Putamen (tissue), 1 donor: ENCODE measurements around the gene IGBP1.
"Not testable (repeated sequence)": the region's sequence is repeated elsewhere in the genome, so short reads cannot be mapped to it uniquely, and the experiment has no call there.

Experiments used
- DNase-seq: peaks from one replicate; pipeline ENCODE4 v3.0.0-alpha.2; 2016; ENCODE audit warnings: low spot score

Gene IGBP1

DNA sequence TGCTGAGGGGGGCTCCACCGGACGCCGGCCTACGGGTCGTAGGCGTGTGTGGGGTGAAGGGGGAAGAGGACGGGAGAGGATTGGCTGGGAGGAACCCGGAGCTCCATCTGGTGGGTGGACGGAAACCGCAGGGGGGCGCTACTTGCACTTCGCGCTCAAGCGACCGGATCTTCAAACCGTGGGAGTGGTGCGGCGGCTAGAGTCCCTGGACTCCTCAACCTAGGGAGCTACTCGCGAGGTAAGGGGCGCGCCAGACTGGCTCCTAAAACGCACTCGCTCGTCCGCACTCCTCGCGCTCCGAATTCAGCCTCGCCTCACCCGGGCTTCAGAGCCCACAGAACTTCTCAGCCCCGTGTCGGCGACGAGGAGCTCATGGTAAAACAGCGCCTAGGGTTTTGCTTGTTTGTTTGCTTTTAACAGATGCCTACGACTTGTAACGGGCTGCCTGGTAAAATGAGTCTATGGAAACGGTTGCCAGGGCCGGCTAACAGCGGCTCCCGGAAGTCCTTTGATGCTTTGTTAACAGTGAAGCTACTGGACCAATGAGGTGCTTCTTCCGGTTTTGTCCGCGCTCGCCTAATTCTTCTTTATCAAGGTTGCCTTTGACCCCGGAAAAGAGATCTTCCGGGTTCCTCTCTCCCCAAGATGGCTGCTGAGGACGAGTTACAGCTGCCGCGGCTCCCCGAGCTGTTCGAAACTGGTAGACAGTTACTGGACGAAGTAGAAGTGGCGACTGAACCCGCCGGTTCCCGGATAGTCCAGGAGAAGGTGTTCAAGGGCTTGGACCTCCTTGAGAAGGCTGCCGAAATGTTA lies at the start of gene IGBP1:
IGBP1 (plus strand) TSS at position 145 of the 813 bp plus-strand sequence; CDS start at position 646, 501 bp downstream.
- DNase-seq: peak; percentile 92

DNA sequence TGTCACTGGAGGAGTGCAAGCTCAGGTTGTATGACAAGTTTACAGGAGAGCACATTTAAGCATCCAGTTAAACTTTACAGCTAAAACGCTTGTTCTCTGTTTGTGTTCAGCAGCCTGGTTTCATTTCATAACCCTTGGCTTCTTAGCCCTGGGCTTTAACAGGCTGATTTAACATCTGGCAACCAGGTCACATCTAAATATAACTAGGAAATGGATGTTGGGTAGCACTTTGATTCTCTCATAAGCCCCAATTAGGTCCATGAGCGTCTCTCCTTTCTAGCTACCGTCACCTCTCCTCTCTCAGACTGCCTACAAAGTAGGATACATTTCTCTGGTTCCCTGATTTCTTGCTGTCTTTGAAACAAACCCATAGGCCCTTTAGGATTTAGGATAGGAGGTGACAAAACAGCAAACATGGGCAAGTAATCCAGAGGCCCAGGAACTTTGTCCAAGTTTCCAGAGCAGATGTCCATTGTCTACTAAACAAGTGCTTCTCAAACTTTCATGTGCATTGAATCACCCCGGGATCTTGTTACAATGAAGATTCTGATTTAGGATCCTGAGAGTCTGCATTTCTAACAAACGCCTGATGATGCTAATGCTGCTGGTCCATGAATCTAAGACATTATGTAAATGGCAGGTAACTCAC lies 48.5 kb upstream of the IGBP1 start:
- DNase-seq: no peak

DNA sequence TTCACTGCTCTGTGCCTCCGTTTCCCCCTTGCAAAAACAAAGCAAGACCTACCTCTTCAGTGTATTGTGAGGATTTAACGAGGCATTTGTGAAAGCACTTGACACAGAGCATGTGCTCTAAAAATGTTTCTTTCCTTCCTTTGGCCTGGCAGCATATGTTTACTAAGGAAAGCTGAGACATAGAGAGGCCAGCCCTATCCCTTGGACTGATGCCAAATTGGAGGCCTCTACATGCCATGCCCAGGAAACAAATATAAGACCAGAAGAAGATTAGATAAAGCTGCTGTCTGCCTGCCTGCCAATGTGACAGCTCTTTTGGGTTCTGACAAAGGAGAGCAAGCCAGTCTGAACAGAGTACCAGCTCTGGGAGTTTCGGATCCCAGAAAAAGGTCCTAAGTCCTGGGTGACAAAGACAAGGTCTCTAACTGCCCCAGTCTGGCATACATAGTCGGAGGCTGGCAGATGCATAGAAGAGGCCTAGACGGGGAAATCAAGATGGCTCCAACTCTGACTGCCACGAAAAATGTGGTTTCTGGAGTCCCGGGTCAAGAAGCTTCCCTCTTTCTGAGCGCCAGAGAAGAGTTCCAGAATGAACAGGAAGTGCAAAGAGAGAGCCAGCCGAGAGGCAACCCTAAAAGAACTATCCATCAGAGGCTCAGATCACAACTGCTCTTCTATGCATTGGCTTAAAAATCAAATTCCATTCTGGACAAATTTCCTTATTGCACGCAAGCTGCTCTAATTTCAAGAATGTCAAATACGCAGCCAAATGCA lies 45.2 kb upstream of the IGBP1 start:
- no peak for DNase-seq

DNA sequence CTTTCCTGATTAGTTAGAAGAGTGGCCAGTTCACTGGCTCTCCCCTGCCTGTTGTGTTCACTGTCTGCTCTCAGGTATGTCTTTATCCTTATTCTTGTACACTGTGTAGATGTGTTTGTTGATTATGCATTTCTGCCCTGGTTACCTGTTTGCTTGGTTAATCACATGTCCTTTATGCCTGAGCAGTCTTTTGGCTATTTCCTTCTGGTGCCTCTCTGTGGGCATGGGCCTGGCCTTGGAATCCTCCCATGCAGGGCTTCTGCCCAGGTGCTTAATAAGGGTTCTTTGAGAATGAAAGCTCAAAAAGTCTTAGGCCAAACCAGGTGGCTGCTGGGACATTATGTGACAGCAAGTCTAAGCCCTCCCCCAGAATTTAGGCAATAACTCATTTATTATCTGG lies 44.5 kb upstream of the IGBP1 start:
- no peak for DNase-seq

DNA sequence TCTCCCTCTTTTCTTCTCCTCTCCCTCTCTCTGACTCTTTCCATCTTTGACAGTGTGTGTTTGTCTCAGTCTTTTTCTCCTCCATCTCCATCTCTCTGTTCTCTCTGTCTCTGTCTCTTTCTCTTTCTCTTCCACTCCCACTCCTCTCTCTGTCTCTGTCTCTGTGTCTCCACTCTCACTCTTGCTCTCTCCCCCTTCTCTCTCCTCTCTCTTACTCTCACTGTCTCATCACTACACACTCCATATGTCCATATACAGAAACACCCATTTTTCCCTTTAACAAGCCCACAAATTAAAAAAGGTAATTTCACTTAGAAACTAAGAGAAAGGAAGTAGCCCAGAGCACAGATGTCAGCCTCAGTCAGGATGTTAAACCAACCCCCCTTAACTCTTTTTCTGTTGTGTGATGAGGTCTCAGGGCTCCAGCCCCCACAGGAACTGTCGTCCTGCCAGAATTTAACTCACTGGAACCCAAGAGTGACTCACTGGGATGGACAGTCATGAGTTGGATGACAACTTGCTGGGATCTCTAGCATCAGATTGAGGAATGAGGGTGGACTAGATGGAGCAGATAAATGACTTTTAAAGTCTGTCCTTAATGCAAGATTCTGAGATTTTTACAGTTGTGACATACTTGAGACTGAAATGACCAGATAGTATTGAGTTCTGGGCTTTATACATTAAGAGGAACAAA lies 43.5 kb upstream of the IGBP1 start:
- DNase-seq: no peak

DNA sequence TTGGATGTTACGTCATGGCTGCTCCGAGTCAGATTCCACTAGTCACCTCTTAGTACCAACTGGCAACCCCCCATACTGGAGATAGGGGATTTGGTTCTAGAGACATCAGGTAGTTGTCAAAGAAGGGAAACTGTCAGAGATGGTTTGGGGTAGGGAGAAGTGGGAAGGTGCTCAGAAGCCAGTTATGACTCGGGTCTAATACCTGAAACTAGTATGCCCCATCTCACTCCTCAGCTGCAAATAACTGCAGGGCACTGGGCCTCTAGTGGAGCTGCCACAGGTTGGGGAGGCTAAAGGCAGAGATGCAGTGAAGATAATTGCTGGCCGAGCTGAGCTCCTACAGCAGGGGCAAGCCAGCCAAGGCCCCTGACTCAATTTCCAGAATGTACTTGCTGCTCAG lies 41.0 kb upstream of the IGBP1 start:
- no peak for DNase-seq

DNA sequence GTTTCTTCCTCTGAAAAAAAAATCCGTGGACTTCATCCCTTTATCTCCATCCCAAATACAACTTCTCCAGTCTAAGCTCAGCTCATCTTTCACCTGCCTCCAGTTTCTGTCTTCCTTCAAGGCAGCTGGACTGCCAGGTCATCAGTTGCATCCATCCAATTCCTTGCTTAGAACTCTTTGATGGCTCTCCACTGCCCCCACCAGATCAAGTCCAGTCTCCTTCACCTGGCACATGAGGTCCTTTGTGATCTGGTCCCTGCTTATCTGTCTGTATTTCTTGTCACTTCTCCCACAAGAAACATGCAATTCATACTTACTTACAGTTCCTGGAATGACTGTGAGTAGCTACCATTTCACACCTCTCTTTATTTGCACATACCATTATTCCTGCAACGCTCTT lies 37.2 kb upstream of the IGBP1 start:
- DNase-seq: no peak

DNA sequence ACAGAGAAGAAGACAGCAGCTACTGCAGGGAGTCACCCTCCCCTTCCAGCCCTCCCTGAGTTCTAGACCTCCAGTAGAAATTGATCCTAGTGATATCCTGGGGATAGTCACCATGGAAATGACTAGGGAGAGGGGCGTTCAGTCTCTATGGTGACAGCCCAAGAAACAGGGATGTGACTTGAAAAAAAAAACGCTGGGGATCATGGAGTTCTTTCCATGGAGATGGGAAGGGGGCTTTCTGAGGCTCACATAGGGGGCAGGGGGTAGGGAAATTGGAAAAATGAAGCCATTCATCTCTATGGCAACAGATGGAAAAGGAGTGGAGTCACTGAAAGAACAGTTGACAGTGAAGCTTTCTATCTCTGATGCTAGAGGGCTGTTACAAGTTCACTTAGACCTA lies 28.0 kb upstream of the IGBP1 start:
- DNase-seq: no peak

DNA sequence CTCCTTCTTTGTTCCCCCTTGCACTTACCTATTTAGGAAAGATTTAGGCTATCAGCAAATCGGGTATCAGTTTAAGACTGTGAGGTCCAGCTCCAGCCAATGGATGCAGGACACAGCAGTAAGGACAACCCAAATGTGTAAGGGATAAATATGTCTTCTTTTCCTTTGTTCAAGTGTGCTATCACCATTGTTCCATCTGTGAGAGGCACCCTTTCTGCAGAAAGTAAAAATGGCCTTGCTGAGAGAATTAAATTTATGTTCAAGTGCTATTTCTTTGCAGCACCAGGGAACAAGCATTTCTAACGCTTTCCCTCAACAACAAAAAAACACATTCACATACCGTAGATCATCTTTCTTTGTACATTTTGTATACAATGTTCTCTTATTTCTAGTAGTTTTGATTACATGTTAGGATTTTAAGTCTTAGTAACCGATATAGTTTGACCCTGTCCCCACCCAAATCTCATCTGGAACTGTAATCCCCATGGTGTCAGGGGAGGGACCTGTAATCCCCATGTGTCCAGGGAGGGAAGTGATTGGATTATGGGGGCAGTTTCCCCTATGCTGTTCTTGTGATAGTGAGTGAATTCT lies 21.7 kb upstream of the IGBP1 start:
- not testable (repeated sequence) for DNase-seq

DNA sequence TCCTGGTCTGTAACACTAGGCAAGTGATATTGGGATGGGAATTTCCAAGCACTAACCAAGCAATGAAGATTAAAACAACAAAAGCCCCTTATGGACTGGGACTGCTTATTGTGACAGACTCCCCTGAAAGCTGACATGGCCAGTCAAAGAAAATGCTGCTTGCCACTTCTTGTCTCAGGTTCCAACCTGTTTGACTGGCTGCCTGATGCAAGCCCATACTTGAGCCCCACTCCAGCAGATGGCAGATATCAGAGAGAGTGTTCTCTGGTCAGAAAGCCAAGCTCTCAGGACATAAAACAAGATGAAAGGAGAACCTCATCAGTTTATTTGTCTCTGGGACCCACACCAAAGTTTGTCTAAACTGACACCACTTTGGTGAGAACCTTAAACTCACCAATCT lies 15.5 kb upstream of the IGBP1 start:
- no peak for DNase-seq

DNA sequence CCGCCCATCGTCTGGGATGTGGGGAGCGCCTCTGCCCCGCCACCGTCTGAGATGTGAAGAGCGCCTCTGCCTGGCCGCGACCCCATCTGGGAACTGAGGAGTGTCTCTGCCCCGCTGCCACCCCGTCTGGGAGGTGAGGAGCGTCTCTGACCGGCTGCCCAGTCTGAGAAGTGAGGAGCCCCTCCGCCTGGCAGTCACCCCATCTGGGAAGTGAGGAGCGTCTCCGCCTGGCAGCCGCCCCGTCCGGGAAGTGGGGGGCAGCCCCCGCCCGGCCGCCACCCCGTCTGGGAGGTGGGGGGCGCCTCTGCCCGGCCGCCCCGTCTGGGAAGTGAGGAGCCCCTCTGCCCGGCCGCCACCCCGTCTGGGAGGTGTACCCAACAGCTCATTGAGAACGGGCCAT lies 10.2 kb upstream of the IGBP1 start:
- DNase-seq: not testable (repeated sequence)

DNA sequence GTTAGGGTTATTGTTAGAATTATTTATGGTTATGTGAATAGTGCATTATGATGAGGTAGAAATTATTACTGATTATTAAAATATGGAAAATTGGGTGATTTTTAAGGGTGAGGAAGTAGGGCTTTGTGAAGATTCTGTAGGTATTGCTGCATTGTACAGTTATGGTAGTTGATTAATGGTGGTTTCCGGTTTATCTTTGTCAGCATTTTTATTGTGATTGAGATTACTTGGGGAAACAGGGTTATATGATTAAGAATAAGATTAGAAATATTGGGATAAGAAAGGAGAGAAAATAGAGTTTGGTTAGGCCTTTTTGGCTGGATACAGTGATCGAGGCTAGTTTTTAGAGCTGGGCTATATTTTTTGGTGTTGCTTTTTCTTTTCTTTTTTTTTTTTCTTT lies 8.6 kb upstream of the IGBP1 start:
- DNase-seq: no peak

DNA sequence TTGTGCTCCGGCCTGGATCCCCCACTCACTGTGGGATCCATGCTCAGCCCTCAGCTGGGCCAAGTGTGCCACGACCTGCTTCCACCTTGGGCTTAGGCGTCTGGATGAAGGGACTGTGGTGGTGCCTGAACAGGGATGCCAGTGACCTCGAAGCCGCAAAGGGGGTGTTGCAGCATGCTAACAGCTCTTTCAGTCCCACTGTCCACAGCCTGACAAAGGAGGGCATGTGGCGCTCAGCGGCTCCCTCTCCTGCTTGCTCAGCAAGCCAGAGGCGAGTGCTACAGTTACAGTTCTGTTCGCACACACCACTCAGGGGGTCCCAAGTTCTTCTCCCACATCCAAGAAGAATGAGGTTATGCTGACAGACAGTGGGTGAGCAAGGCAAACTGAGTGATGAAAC lies 5.2 kb upstream of the IGBP1 start:
- DNase-seq: no peak

DNA sequence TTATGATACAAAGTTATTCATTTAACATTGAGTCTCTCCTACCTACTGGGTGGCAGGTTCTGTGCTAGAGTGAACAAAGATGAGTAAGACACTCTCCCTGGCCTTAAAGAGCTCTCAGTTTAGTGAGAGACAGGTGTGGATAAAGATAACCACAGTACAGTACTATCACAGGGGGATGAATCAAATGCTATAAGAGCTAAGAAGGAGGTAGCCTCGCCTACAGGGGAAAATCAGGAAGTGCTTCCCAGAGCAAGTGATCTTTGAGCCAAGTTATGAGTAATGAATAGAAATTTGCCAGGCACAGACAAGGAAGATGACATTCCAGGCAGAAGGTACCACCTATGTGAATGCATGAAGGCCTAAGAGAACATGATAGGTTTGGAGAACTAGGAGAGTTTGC lies 3.4 kb upstream of the IGBP1 start:
- no peak for DNase-seq

DNA sequence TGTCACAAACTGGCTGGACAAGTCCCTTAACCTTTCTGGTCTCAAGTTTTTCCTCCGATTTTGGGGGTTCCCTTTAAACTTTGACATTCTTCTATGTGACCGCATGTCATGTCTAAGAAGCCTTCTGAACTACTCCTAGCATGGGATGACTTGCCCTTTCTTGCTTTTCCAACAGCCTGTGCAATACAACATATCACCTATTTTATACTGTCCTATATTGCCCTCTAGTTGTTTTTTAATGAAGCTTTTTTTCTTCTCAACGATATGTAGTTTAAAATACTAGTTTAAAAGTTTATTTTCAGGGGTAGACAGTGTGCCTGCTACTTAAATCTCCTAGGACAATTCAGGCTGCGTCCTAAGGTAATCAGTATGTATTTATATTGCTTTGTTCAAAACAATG lies 1.0 kb upstream of the IGBP1 start:
- no peak for DNase-seq

DNA sequence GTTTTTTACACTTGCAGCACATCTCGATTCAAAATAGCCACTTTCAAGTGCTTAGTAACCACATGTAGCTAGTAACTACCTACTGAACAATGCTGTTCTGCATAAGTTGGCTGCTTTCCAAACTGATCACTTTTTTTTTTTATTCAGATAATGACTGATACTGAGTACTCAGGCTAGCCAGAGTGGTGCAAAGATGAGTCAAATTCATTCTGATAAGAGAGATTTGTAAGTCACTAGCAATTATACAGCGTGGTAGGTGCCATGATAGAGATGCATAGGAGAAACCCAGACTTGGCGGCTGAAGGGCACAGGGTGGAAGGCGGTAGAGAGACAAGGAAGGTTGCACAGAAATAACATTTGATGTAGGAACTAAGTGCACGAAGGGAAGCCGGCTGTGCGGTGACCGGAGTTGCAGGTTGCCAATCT lies 357 bp upstream of the IGBP1 start:
- DNase-seq: no peak

DNA sequence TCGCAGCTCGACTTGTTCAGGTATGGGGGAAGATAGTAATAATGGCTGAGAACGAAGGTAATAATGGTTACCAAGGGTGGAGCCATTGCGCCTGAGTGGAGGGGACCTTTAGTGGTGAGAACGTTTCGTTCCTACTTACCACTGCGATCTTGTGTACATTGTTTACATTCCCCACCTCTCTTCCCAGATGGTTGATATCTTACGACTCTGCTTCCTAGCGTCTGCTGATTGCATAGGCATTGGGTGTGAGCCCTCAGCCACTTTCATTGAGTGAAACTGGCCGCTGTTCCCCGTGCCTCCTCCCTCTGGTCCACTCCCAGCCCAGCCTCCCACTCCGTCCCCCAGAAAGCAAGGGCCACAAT lies 850 bp downstream of the IGBP1 start:
- DNase-seq: no peak

DNA sequence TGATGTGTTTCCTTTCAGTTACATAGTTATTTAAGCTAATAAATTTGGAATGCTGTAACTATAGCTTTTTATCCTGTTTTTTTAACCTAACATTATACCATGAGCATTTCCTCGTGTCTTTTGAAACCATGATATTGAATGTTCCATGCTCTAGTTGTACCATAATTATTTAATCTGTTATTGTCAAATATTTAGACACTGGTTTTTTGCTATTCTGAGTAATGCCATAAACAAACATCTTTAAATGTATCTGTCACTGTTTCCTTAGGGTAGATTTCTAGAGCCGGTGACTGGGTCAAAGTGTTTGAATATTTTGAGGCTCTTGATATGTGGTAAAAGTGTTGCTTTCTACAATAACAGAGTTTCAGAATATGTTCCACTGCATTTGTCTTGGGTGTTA lies 5.4 kb downstream of the IGBP1 start:
- no peak for DNase-seq

DNA sequence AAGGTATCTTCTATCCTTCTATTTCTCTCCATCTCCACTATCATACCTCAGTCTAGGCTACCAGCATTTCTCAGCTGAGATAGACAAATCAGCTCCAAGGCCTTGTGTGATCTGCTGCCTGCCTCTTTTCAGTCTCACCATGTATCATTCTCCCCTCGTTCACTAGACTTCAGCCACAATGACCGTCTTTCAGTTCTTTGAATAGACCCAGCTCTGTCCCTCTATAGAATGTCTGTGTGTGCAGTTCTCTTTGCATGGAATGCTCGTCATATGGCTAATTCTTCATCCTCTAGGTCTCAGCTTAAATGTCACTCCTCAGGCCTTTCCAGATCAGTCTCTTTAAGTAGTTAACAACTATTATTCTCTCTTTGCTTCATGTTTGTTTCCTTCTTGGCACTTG lies 6.5 kb downstream of the IGBP1 start:
- peak; percentile 3 for DNase-seq

DNA sequence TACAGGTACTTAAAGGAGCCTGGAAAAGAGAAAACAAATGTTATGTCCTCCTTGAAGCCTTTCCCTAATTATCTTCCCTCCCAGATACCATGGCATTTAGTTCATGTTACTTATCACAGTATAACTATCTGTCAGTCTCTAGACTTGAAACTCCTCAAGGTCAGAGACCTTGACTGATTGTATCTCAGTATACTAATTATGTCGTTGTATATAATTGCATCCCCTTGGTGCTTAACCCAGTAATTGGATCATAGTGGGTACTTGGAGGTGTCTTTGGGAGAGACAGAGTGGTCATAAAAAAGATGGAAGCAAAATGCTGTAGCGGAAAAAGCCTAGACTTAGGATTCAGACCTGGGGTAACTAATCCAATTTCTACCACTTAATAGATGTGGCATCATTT lies 8.1 kb downstream of the IGBP1 start:
- DNase-seq: no peak

DNA sequence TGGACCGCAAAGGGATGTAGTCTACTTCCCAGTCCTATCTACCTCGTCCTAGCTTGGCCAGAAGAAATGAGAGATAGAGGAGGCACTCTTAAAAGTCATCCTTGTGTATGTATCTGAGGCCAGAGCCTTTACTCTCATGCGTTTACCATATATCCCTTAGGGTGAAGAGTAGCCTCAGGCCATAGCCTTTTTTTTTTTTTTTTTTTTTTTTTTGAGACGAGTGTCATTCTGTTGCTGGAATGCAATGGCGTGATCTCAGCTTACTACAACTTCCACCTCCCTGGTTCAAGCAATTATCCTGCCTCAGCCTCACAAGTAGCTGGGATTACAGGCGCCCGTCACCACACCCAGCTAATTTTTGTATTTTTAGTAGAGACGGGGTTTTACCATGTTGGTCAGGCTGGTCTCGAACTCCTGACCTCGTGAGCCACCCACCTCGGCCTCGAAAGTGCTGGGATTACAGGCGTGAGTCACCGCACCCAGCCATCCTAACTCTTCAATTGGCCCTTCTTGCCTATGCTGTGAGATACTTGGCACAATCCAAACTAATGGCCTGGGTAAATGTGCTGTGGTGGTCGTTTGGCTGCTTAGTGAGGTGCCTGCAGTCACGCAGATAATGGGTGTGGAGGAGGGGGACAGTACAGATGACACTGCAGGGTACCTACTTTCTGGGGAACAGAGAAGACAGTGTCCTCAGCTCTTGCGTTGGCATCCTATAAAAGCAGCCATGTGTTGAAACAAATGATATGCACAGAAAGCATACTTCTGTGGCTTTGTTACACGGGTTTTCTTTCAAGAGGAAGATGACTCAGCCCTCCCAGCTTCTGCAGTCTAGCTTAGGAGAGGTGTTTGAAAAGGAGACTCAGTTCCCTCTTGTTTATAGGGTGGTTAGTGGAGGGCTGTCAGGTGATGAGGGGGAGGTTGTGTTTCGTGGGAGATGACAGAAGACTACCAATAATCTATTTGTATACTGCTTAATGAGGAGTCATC lies 33.6 kb downstream of the IGBP1 start:
- DNase-seq: peak; percentile 1
